Endothelial cell of umbilical vein (primary cell): Measurements from ENCODE around the gene PAOX. TPM values are rescaled to one million over a fixed set of nuclear protein-coding genes. Genes with fewer than 3 reads are reported as not detected.

Experiments
- BruUV-seq: library from RNA; stranded (reverse); fragments of 400-500 nt; replicated peaks from 2 replicates; lab custom pipeline; 2021; lab: Mats Ljungman, UMichigan
- CTCF ChIA-PET: fragments of 300-600, 350-600 bp; sonication (Branson Sonifier 250); formaldehyde crosslinking; loops from one replicate; lab custom pipeline; 2021; ENCODE audit warnings: antibody characterized with exemption, inconsistent platforms; lab: Charles Lee
- POLR2A ChIA-PET: fragments of 300-600, 350-600 bp; sonication (Branson Sonifier 250); formaldehyde crosslinking; loops from one replicate; lab custom pipeline; 2021; ENCODE audit warnings: antibody characterized with exemption, inconsistent platforms; lab: Charles Lee
- DNase-seq: peaks from one replicate; pipeline ENCODE4 v3.0.0-alpha.2; 2011; ENCODE audit warnings: low read depth, low spot score
- FAIRE-seq: peaks from 2 replicates; lab custom pipeline; 2011; peaks lifted over from hg19 to GRCh38; lab: Jason Lieb, UNC
- H2AFZ ChIP-seq: 2 replicates; pipeline ENCODE4 v1.6.0; 2012; ENCODE audit warnings: low read depth, low read length, control low read depth, inconsistent platforms
- H3K27ac ChIP-seq: 2 replicates; pipeline ENCODE4 v1.5.1; 2011; ENCODE audit warnings: low read depth, mild to moderate bottlenecking, control low read depth, low read length, moderate library complexity; ENCODE audit not compliant: insufficient read depth
- H3K27me3 ChIP-seq, 2 experiments: 2 replicates each; pipeline versions ENCODE4 v1.6.0 to v1.6.1; 2011; ENCODE audit warnings: low read length in 2 of 2, mixed read lengths in 1 of 2; ENCODE audit not compliant: control insufficient read depth in 2 of 2, insufficient read depth in 2 of 2
- H3K36me3 ChIP-seq, 2 experiments: 2 replicates in 1 of 2; 3 replicates in 1 of 2; pipeline ENCODE4 v1.5.1; 2011; ENCODE audit warnings: low read length in 2 of 2, mild to moderate bottlenecking in 1 of 2, moderate library complexity in 1 of 2; ENCODE audit not compliant: control insufficient read depth in 2 of 2, insufficient read depth in 2 of 2; ENCODE audit errors: extremely low read depth in 1 of 2
- H3K4me1 ChIP-seq: 3 replicates; pipeline ENCODE4 v1.5.1; 2011; ENCODE audit warnings: mild to moderate bottlenecking, low read length; ENCODE audit not compliant: control insufficient read depth, insufficient read depth; ENCODE audit errors: extremely low read depth
- H3K4me2 ChIP-seq: 2 replicates; pipeline ENCODE4 v1.6.1; 2011; ENCODE audit warnings: low read length, control low read depth, mixed read lengths; ENCODE audit not compliant: insufficient read depth
- H3K4me3 ChIP-seq, 3 experiments: fragments of 200-600 bp in 1 of 3; sonication (generic), shearing (Covaris generic) in 1 of 3; replicated peaks in 1 of 3; 2 replicates each; pipeline ENCODE4 v1.5.1; 2011 to 2016; ENCODE audit warnings: control low read depth in 3 of 3, low read length in 3 of 3, mild to moderate bottlenecking in 2 of 3, inconsistent platforms in 1 of 3, low read depth in 1 of 3, moderate library complexity in 1 of 3; ENCODE audit not compliant: insufficient read depth in 1 of 3
- H3K79me2 ChIP-seq: 2 replicates; pipeline ENCODE4 v1.6.0; 2012; ENCODE audit warnings: low read length, inconsistent platforms; ENCODE audit not compliant: control insufficient read depth, insufficient read depth
- H3K9ac ChIP-seq: replicated peaks from 2 replicates; pipeline ENCODE3; 2011; ENCODE audit warnings: low read length, control low read depth; ENCODE audit not compliant: insufficient read depth; ENCODE audit errors: extremely low read depth
- H3K9me1 ChIP-seq: replicated peaks from 3 replicates; pipeline ENCODE4 v1.6.0; 2011; ENCODE audit warnings: mild to moderate bottlenecking, low read length; ENCODE audit not compliant: control insufficient read depth, insufficient read depth; ENCODE audit errors: extremely low read depth
- H3K9me3 ChIP-seq: replicated peaks from 2 replicates; pipeline ENCODE4 v1.5.1; 2012; ENCODE audit warnings: low read length, inconsistent platforms; ENCODE audit not compliant: control insufficient read depth, insufficient read depth
- H4K20me1 ChIP-seq: replicated peaks from 2 replicates; pipeline ENCODE3; 2011; ENCODE audit warnings: mild to moderate bottlenecking, low read length; ENCODE audit not compliant: control insufficient read depth, insufficient read depth; ENCODE audit errors: extremely low read depth
- CTCF ChIP-seq, 2 donors: IDR thresholded peaks; 1 replicate in 1 of 2; 2 replicates in 1 of 2; pipeline ENCODE4 v1.5.1; 2011; ENCODE audit warnings: low read length in 2 of 2, mild to moderate bottlenecking in 2 of 2, moderate library complexity in 2 of 2, control low read depth in 1 of 2, inconsistent platforms in 1 of 2, low read depth in 1 of 2; ENCODE audit not compliant: insufficient read depth in 1 of 2; ENCODE audit errors: extremely low read depth in 1 of 2
- EZH2 ChIP-seq: IDR thresholded peaks from 2 replicates; pipeline ENCODE4 v1.6.1; 2012; ENCODE audit warnings: borderline replicate concordance, low read depth, mild to moderate bottlenecking, moderate library complexity, low read length, inconsistent platforms; ENCODE audit not compliant: severe bottlenecking
- FOS ChIP-seq: IDR thresholded peaks from 2 replicates; pipeline ENCODE4 v1.6.1; 2011; ENCODE audit warnings: mild to moderate bottlenecking, low read length, moderate library complexity, borderline replicate concordance; ENCODE audit not compliant: insufficient read depth
- JUN ChIP-seq: IDR thresholded peaks from 2 replicates; pipeline ENCODE4 v1.6.1; 2011; ENCODE audit warnings: borderline replicate concordance, low read depth; ENCODE audit not compliant: insufficient read length, insufficient read depth
- MYC ChIP-seq: IDR thresholded peaks from one replicate; pipeline ENCODE4 v1.6.1; 2011; ENCODE audit warnings: mild to moderate bottlenecking, low read depth, low read length
- POLR2A ChIP-seq: IDR thresholded peaks from 2 replicates; pipeline ENCODE4 v1.6.1; 2012; ENCODE audit warnings: low read depth, mild to moderate bottlenecking, control low read depth, low read length
- POLR2AphosphoS5 ChIP-seq: IDR thresholded peaks from 2 replicates; pipeline ENCODE4 v1.6.1; 2012; ENCODE audit warnings: low read depth, mild to moderate bottlenecking, control low read depth, low read length, moderate library complexity; ENCODE audit not compliant: insufficient read depth
- dilution Hi-C: fragments of 300-500 bp; cut with MboI; formaldehyde crosslinking; loops from one replicate; pipeline ENCODE4 v1.15.0; 2019; ENCODE audit warnings: low sequenced_read_pairs; ENCODE audit not compliant: extremely low pct_ligation_motif_present
- intact Hi-C: fragments of 100-400 bp; cut with micrococcal nuclease; formaldehyde crosslinking; loops from one replicate; pipeline ENCODE4 v1.10.0; 2022
- polyA plus RNA-seq, 4 experiments: library from polyadenylated mRNA; depleted of rRNA in 3 of 4; stranded (reverse) in 3 of 4; unstranded in 1 of 4; fragments of >200 nt; gene quantifications; 2 replicates each; pipeline versions ENCODE4 v1.2.1 to v1.2.3, GENCODE V29; 2011 to 2012; ENCODE audit warnings: missing spikeins in 1 of 4
- total RNA-seq: library from RNA; stranded (reverse); gene quantifications from 2 replicates; pipeline ENCODE4 v1.2.3, GENCODE V29; 2021
- TF ChIP-seq, protein P1 (sequence below): IDR thresholded peaks from 2 replicates; pipeline ENCODE4 v1.6.1; 2011; ENCODE audit not compliant: insufficient read depth, insufficient read length

PAOX gene
- total and polyA plus RNA-seq, 2 donors (not counting 3 experiments of a cell fraction or from before 2014, with no cell fraction given) = 2.6 to 3.8 TPM

GRCh38 chr10:133378251-133379096, 588 bp upstream of the PAOX start:
- BruUV-seq = no TSS peak
- Histone ChIP-seq H3K4me3 (peak overlapping the region; percentile 23 to 57 (median 53)), H3K27me3 (no peaks in the 10 kb centered on the region), H3K9me3 (no peaks in the 10 kb centered on the region), H3K9me1 (no peaks in the 10 kb centered on the region), H3K9ac (peak overlapping the region; percentile 13), H3K36me3 (no peaks in the 10 kb centered on the region), H2AFZ (peak overlapping the region; percentile 93), H4K20me1 (no peaks in the 10 kb centered on the region), H3K27ac (no peak overlapping the region), H3K4me1 (peaks cover 14% of the 10 kb centered on the region), H3K4me2 (peak overlapping the region; percentile 64), H3K79me2 (no peaks in the 10 kb centered on the region)
- FAIRE-seq (peak; percentile 75), DNase-seq (peak; percentile 54)
- TF ChIP-seq JUN = no peak
- no peak for TF ChIP-seq EZH2
- TF ChIP-seq CTCF (IDR thresholded peaks at IDR 0.05; ENCODE audit: extremely low read depth in 1 of 2, insufficient read depth in 1 of 2, low read depth in 1 of 2, low read length in 2 of 2) = no peak
- TF ChIP-seq, protein P1, sequence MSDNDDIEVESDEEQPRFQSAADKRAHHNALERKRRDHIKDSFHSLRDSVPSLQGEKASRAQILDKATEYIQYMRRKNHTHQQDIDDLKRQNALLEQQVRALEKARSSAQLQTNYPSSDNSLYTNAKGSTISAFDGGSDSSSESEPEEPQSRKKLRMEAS = no peak
- no peak for TF ChIP-seq POLR2A
- TF ChIP-seq POLR2AphosphoS5 = no peak
- no peak for TF ChIP-seq MYC
- TF ChIP-seq FOS = no peak
- CTCF ChIA-PET = interaction anchor here (1.2 to 1.9 kb wide), 3 partner anchors 11 to 49 kb away, joined by 3 to 9 read pairs (median 6); no protein-coding TSS in a partner anchor
- intact Hi-C loops (loop anchor here (1.0 kb wide), 2 partner anchors 12 to 16 kb away; partner anchors contain the start of gene MTG1), dilution Hi-C loops (no loop called here)
- POLR2A ChIA-PET = interaction anchor here (0.6 kb wide), 1 partner anchor 35 kb away, joined by 5 read pairs; no protein-coding TSS in a partner anchor
